ENCODE results near the gene HHLA2.
"Not testable (repeated sequence)": the region's sequence is repeated elsewhere in the genome, so short reads cannot be mapped to it uniquely, and the experiment has no call there.

The HHLA2 gene

GRCh38 chr3:108296239-108296638 is at the start of gene HHLA2:
HHLA2 (plus strand) TSS chr3:108296548; CDS start chr3:108351814, 55,266 bp downstream.
- peak; percentile 37 for DNase-seq

- DNase-seq = no peak
Observed at GRCh38 chr3:108250626-108251025, 45.7 kb upstream of the HHLA2 start.

GRCh38 chr3:108251265-108251664 is 45.1 kb upstream of the HHLA2 start:
- DNase-seq = no peak

- DNase-seq = no peak
Observed at GRCh38 chr3:108251844-108252243, 44.5 kb upstream of the HHLA2 start.

GRCh38 chr3:108255131-108255530 is 41.2 kb upstream of the HHLA2 start:
- DNase-seq = no peak

- not testable (repeated sequence) for DNase-seq
Observed at GRCh38 chr3:108264534-108265298, 31.6 kb upstream of the HHLA2 start.

GRCh38 chr3:108268235-108268634 is 28.1 kb upstream of the HHLA2 start:
- DNase-seq = not testable (repeated sequence)

GRCh38 chr3:108271626-108272025 is 24.7 kb upstream of the HHLA2 start:
- DNase-seq = no peak

- not testable (repeated sequence) for DNase-seq
Observed at GRCh38 chr3:108279066-108279465, 17.3 kb upstream of the HHLA2 start.

GRCh38 chr3:108280476-108280875 is 15.9 kb upstream of the HHLA2 start:
- DNase-seq = no peak

GRCh38 chr3:108281670-108282069 is 14.7 kb upstream of the HHLA2 start:
- no peak for DNase-seq

- no peak for DNase-seq
Observed at GRCh38 chr3:108283006-108283405, 13.3 kb upstream of the HHLA2 start.

GRCh38 chr3:108283989-108284388 is 12.4 kb upstream of the HHLA2 start:
- no peak for DNase-seq

GRCh38 chr3:108285176-108285575 is 11.2 kb upstream of the HHLA2 start:
- DNase-seq = no peak

- DNase-seq = no peak
Observed at GRCh38 chr3:108287146-108287545, 9.2 kb upstream of the HHLA2 start.

GRCh38 chr3:108288193-108288592 is 8.2 kb upstream of the HHLA2 start:
- not testable (repeated sequence) for DNase-seq

GRCh38 chr3:108289159-108289558 is 7.2 kb upstream of the HHLA2 start:
- no peak for DNase-seq

GRCh38 chr3:108292450-108292849 is 3.9 kb upstream of the HHLA2 start:
- no peak for DNase-seq

- no peak for DNase-seq
Observed at GRCh38 chr3:108292905-108293328, 3.4 kb upstream of the HHLA2 start.

- DNase-seq = no peak
Observed at GRCh38 chr3:108293858-108294257, 2.5 kb upstream of the HHLA2 start.

GRCh38 chr3:108295421-108296175 is 750 bp upstream of the HHLA2 start:
- DNase-seq = no peak

GRCh38 chr3:108297647-108298046 is 1.3 kb downstream of the HHLA2 start:
- DNase-seq = no peak

- no peak for DNase-seq
Observed at GRCh38 chr3:108298056-108298455, 1.7 kb downstream of the HHLA2 start.
